PC-9 (cell line): ENCODE measurements around the gene ARL13B. TPM values are rescaled to one million over a fixed set of nuclear protein-coding genes. Genes with fewer than 3 reads are reported as not detected.

ENCODE experiments used
- BruUV-seq: library from RNA; stranded (reverse); fragments of 400-500 nt; replicated peaks from 2 replicates; lab custom pipeline; 2021; lab: Mats Ljungman, UMichigan
- CTCF ChIA-PET: fragments of 300-600 bp; sonication (Branson Sonifier 250); formaldehyde crosslinking; loops from one replicate; lab custom pipeline; 2022; ENCODE audit warnings: antibody characterized with exemption; lab: Charles Lee
- POLR2A ChIA-PET: fragments of 300-600 bp; sonication (Branson Sonifier 250); formaldehyde crosslinking; loops from one replicate; lab custom pipeline; 2022; ENCODE audit warnings: antibody characterized with exemption; ENCODE audit not compliant: unreplicated experiment; lab: Charles Lee
- DNase-seq, 2 experiments: peaks; one replicate each; pipeline versions ENCODE4 v3.0.0 to v3.0.0-alpha.2; 2015 to 2022; ENCODE audit warnings: mixed read lengths in 1 of 2
- H2AFZ ChIP-seq: fragments of 200-600 bp; sonication (generic); 2 replicates; pipeline ENCODE4 v1.8.1; 2017; ENCODE audit warnings: antibody characterized with exemption
- H3F3A ChIP-seq: fragments of 200-600 bp; sonication (generic); 2 replicates; pipeline ENCODE4 v1.8.1; 2017; ENCODE audit warnings: antibody characterized with exemption, mild to moderate bottlenecking, low read depth; ENCODE audit not compliant: insufficient read depth
- H3K27ac ChIP-seq: fragments of 200-600 bp; sonication (generic); 2 replicates; pipeline ENCODE4 v1.6.1; 2016; ENCODE audit warnings: mixed run types
- H3K27me3 ChIP-seq: fragments of 200-600 bp; sonication (generic); 2 replicates; pipeline ENCODE4 v1.6.1; 2016; ENCODE audit warnings: low read depth, mixed run types; ENCODE audit not compliant: insufficient read depth
- H3K36me3 ChIP-seq: fragments of 200-600 bp; sonication (generic); 2 replicates; pipeline ENCODE4 v1.6.1; 2016; ENCODE audit warnings: low read depth, mixed run types
- H3K4me1 ChIP-seq: fragments of 200-600 bp; sonication (generic); replicated peaks from 2 replicates; pipeline ENCODE4 v1.6.1; 2016; ENCODE audit warnings: mixed run types; ENCODE audit not compliant: insufficient read depth
- H3K4me2 ChIP-seq: fragments of 200-600 bp; sonication (generic); 2 replicates; pipeline ENCODE4 v1.6.1; 2017; ENCODE audit warnings: mixed run types
- H3K4me3 ChIP-seq: fragments of 200-600 bp; sonication (generic); 2 replicates; pipeline ENCODE4 v1.6.1; 2016; ENCODE audit warnings: mixed run types
- H3K79me2 ChIP-seq: fragments of 200-600 bp; sonication (generic); 2 replicates; pipeline ENCODE4 v1.6.1; 2017; ENCODE audit warnings: low read depth, mixed run types
- H3K9me2 ChIP-seq: fragments of 200-600 bp; sonication (generic); 2 replicates; pipeline ENCODE4 v1.8.1; 2017; ENCODE audit warnings: mild to moderate bottlenecking; ENCODE audit not compliant: insufficient read depth
- H3K9me3 ChIP-seq: fragments of 200-600 bp; sonication (generic); 2 replicates; pipeline ENCODE4 v1.8.1; 2016; ENCODE audit warnings: low read depth; ENCODE audit not compliant: insufficient read depth
- H4K20me1 ChIP-seq: fragments of 200-600 bp; sonication (generic); 2 replicates; pipeline ENCODE4 v1.8.1; 2017; ENCODE audit not compliant: insufficient read depth
- CTCF ChIP-seq: fragments of 200-600 bp; sonication (generic); conservative IDR thresholded peaks from 2 replicates; pipeline ENCODE4 v1.6.1; 2017; ENCODE audit warnings: mixed run types, antibody characterized with exemption, mild to moderate bottlenecking, moderate library complexity
- EZH2 ChIP-seq: fragments of 200-600 bp; sonication (generic); IDR thresholded peaks from 2 replicates; pipeline ENCODE4 v1.8.0; 2017; ENCODE audit warnings: antibody characterized with exemption, low read depth
- intact Hi-C: fragments of 100-400 bp; cut with micrococcal nuclease; formaldehyde crosslinking; loops from one replicate; pipeline ENCODE4 v1.10.0; 2022; ENCODE audit not compliant: unreplicated experiment
- total RNA-seq: library from RNA; stranded (reverse); gene quantifications from 2 replicates; pipeline ENCODE4 v1.2.3, GENCODE V29; 2021

Gene ARL13B
- total RNA-seq, 1 experiment from 2014 or later = 20.2 TPM

- Histone ChIP-seq H3F3A (no peaks in the 10 kb centered on the region), H3K4me2 (peak overlapping the region; percentile 70), H3K4me1 (peaks cover 8% of the 10 kb centered on the region; the same call in 1 of the 2 replicates), H3K4me3 (peak overlapping the region; percentile 30; the same call in 1 of the 2 replicates), H3K27me3 (no peaks in the 10 kb centered on the region), H4K20me1 (no peaks in the 10 kb centered on the region), H3K79me2 (no peaks in the 10 kb centered on the region), H3K9me3 (no peaks in the 10 kb centered on the region), H3K27ac (no peak overlapping the region), H3K9me2 (no peaks in the 10 kb centered on the region), H3K36me3 (no peaks in the 10 kb centered on the region), H2AFZ (peak overlapping the region; percentile 68)
- no TSS peak for BruUV-seq
- ChIA-PET CTCF (interaction anchor here (0.6 to 1.0 kb wide), 7 partner anchors 10 to 428 kb away, joined by 3 to 8 read pairs (median 5); partner anchors contain the start of genes DHFR2, NSUN3 and STX19), POLR2A (no interaction called here)
- DNase-seq = peak in 1 of 2 experiments; percentile 74
- TF ChIP-seq CTCF (peak; percentile 96), EZH2 (no peak)
- intact Hi-C loops = loop anchor here (1.0 to 10.0 kb wide), 2 partner anchors 65 to 240 kb away; no protein-coding TSS in a partner anchor
Measured at GRCh38 chr3:94004301-94004910, 24.5 kb downstream of the ARL13B start.

DNA sequence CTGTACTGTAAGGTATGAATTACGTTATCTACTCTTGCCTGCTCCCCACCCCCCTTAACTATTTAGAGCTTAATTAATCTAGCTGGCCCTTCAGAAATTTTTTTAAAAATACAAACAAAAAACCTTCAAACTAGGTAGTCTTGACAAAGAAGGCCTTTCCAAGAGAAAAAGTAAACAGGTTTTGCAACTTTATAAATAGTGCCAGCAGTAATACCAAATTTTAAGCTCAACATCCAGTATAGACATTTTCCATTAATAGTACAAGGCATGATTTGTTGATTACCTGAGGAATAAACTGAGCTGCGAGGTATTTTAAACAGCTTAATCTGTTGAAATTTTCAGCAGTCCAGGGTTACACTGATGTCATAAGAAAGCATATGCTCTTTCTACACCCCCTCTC, 28.3 kb downstream of the ARL13B start:
- ChIA-PET CTCF (no interaction called here), POLR2A (no interaction called here)
- Histone ChIP-seq H4K20me1 (no peaks in the 10 kb centered on the region), H3K36me3 (no peaks in the 10 kb centered on the region), H3K9me2 (no peaks in the 10 kb centered on the region), H3K79me2 (no peaks in the 10 kb centered on the region), H3K27me3 (no peaks in the 10 kb centered on the region), H3F3A (no peaks in the 10 kb centered on the region), H3K4me2 (no peak overlapping the region), H3K9me3 (no peaks in the 10 kb centered on the region), H3K27ac (no peak overlapping the region), H2AFZ (no peak overlapping the region), H3K4me1 (peaks cover 8% of the 10 kb centered on the region; the same call in 1 of the 2 replicates), H3K4me3 (no peak overlapping the region)
- intact Hi-C loops = loop anchor here (10.0 kb wide), 1 partner anchor 237 kb away; no protein-coding TSS in a partner anchor
- no TSS peak for BruUV-seq
- TF ChIP-seq EZH2 (no peak), CTCF (no peak)
- no peak for DNase-seq

DNA sequence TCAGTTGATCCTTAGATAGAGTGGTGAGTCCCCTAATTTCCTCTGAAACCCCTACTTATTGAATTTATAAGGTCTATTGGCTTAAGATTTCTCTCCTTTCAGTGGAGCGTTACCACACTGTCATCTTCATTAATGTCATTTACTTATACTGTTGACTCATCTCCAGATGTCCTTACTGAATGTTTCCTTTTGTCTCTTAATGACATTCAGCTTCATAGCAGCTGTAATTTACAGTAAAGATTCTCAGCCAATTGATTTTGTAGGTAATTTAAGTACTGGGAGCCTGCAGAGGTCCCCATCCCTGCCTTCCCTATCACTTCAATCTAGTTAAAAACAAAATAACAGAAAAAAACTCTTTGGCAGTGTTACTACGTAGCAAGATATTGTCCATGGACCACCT, 29.7 kb downstream of the ARL13B start:
- Histone ChIP-seq H3K36me3 (no peaks in the 10 kb centered on the region), H3F3A (no peaks in the 10 kb centered on the region), H3K79me2 (no peaks in the 10 kb centered on the region), H2AFZ (no peak overlapping the region), H3K9me2 (no peaks in the 10 kb centered on the region), H3K27me3 (no peaks in the 10 kb centered on the region), H3K4me1 (peaks cover 2% of the 10 kb centered on the region; the same call in 1 of the 2 replicates), H3K4me3 (no peak overlapping the region), H3K27ac (no peak overlapping the region), H4K20me1 (no peaks in the 10 kb centered on the region), H3K9me3 (no peaks in the 10 kb centered on the region), H3K4me2 (no peak overlapping the region)
- POLR2A ChIA-PET = no interaction called here
- TF ChIP-seq EZH2 (no peak), CTCF (no peak)
- CTCF ChIA-PET = no interaction called here
- intact Hi-C loops = loop anchor here (10.0 kb wide), 1 partner anchor 235 kb away; no protein-coding TSS in a partner anchor
- DNase-seq = no peak
- BruUV-seq = no TSS peak
